Mammary epithelial cell (primary cell): Measurements from ENCODE around the gene PDE6A.

Experiments used
- EZH2 ChIP-seq: IDR thresholded peaks from 2 replicates; pipeline ENCODE4 v1.6.1; 2012; ENCODE audit warnings: low read length, inconsistent platforms, borderline replicate concordance
- TF ChIP-seq, protein P1 (sequence below), 2 donors: IDR thresholded peaks in 1 of 2; conservative IDR thresholded peaks in 1 of 2; 2 replicates each; pipeline ENCODE4 v1.5.1; 2011 to 2012; ENCODE audit warnings: inconsistent platforms in 2 of 2, low read length in 2 of 2, mild to moderate bottlenecking in 2 of 2, control low read depth in 1 of 2, low read depth in 1 of 2; ENCODE audit not compliant: insufficient read depth in 1 of 2; ENCODE audit errors: extremely low read depth in 1 of 2

DNA sequence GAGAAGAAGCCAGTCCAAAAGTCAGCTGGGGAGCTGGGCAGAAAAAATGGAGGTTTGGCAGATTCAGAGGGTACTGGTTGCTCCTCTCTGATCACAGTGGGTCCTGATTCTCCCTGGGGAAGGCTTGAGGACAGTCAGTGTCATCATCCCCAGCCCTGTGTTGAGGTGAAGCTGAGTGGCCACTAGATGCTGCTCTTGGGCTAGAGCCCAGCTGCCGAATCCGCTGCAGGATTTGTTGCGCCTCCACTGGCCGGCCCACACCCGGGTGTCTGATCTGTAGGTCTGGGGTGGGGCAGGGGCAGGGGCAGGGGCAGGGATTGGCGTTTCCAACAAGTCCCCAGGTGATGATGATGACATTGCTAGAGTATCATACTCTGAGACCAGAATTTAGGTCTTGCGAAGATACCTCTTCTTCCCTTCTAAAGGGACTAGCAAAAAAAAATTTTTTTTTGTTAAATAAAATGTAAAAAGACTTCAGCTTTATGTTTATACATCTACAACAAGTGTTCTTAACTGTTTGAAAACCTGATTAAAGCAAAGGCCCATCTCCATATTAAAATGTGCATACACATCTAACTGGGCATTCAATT lies 106.8 kb downstream of the PDE6A start:
- TF ChIP-seq, protein P1, sequence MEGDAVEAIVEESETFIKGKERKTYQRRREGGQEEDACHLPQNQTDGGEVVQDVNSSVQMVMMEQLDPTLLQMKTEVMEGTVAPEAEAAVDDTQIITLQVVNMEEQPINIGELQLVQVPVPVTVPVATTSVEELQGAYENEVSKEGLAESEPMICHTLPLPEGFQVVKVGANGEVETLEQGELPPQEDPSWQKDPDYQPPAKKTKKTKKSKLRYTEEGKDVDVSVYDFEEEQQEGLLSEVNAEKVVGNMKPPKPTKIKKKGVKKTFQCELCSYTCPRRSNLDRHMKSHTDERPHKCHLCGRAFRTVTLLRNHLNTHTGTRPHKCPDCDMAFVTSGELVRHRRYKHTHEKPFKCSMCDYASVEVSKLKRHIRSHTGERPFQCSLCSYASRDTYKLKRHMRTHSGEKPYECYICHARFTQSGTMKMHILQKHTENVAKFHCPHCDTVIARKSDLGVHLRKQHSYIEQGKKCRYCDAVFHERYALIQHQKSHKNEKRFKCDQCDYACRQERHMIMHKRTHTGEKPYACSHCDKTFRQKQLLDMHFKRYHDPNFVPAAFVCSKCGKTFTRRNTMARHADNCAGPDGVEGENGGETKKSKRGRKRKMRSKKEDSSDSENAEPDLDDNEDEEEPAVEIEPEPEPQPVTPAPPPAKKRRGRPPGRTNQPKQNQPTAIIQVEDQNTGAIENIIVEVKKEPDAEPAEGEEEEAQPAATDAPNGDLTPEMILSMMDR (conservative IDR thresholded peaks at IDR 0.05 in 1 of 2, IDR thresholded peaks at IDR 0.05 in 1 of 2; ENCODE audit: extremely low read depth in 1 of 2, insufficient read depth in 1 of 2, low read depth in 1 of 2, low read length in 2 of 2) = peak; percentile 95
- TF ChIP-seq EZH2 = no peak
